Cardiac muscle cell (in vitro differentiated cells and primary cell): ENCODE measurements around the gene ZFX. TPM values are rescaled to one million over a fixed set of nuclear protein-coding genes. Genes with fewer than 3 reads are reported as not detected.

ENCODE experiments used
- DNase-seq, 2 donors: peaks; one replicate each; pipeline versions ENCODE4 v3.0.0 to v3.0.0-alpha.2; 2010 to 2017; ENCODE audit warnings: low read depth in 1 of 2, low spot score in 1 of 2
- H3K27ac ChIP-seq: fragments of 200-600 bp; sonication (generic); 2 replicates; pipeline ENCODE4 v1.5.1; 2016
- H3K27me3 ChIP-seq: fragments of 200-600 bp; sonication (generic); 2 replicates; pipeline ENCODE4 v1.6.0; 2016; ENCODE audit warnings: control low read depth
- H3K36me3 ChIP-seq: fragments of 200-600 bp; sonication (generic); 2 replicates; pipeline ENCODE4 v1.5.1; 2016; ENCODE audit warnings: control low read depth
- H3K4me1 ChIP-seq: fragments of 200-600 bp; sonication (generic); 2 replicates; pipeline ENCODE4 v1.8.1; 2017; ENCODE audit warnings: low read depth, mild to moderate bottlenecking, mixed run types
- H3K4me3 ChIP-seq: fragments of 200-600 bp; sonication (generic); 2 replicates; pipeline ENCODE4 v1.5.1; 2016; ENCODE audit warnings: mild to moderate bottlenecking
- H3K9me3 ChIP-seq: fragments of 200-600 bp; sonication (generic); 2 replicates; pipeline ENCODE4 v1.5.1; 2017; ENCODE audit warnings: low read depth, mild to moderate bottlenecking, control low read depth
- polyA plus RNA-seq: library from polyadenylated mRNA; unstranded; fragments of >200 nt; fragmentation: Nextera tagmentation; extraction: Ambion mirVana; gene quantifications from 2 replicates; pipeline ENCODE4 v1.2.1, GENCODE V29; 2016
- total RNA-seq: library from RNA; depleted of rRNA; stranded (reverse); fragments of >200 nt; gene quantifications from 2 replicates; pipeline ENCODE4 v1.2.3, GENCODE V29; 2016
- TF ChIP-seq, protein P1 (sequence below): IDR thresholded peaks from 2 replicates; pipeline ENCODE4 v1.5.1; 2012; ENCODE audit warnings: low read depth, mild to moderate bottlenecking, low read length

ZFX gene
- total and polyA plus RNA-seq, 2 experiments from 2014 or later: 24.6 to 39.9 TPM

DNA sequence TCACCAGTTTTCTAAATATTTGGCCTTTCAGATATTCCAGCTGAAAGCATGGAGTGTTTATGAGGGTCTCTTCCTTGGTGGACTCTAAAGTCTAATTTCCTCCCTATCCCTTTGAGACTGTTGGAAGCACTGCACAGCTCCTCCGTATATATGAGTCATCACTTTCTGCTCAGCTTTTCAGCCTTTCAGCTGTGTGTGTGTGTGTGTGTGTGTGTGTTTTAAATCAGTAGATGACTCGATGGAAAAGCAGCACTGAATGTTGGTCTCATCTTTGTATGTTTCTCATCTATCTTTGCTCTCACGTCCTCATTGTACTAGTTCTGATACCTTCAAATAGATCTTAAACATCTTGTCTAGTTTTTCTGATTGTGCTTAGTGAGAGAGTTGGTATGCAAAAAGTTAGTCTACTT, 81.6 kb downstream of the ZFX start:
- H3K27me3 ChIP-seq: no peaks in the 10 kb centered on the region
- no peak overlapping the region for H3K27ac ChIP-seq

DNA sequence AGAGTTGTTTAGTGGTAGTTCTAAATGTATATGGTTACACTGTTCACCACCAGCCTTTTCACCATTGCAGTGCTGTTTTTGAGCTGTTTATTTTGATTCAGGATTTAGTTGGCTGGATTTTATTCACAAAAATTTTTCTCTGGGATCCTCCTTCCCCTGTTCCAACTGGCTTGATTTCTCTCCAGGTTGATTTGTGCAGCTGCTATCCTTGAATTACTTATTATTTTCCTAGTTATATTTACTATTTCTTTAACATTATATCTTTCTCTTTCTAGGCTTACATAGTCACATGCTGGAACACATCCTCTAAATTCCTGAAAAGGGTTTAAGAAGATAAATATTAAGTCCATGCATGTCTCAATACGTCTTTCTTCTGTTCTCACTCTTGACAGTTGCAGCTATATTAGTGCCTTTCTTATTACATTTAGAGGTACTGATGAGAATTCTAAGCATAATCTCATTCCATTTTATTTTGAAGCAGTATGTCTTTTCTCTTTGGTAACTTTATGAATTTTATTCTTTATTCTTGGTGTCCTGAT, 82.2 kb downstream of the ZFX start:
- H3K27ac ChIP-seq: no peak overlapping the region
- no peaks in the 10 kb centered on the region for H3K36me3 ChIP-seq
- no peaks in the 10 kb centered on the region for H3K4me1 ChIP-seq
- DNase-seq: peak in 1 of 2 donors; percentile 11
- TF ChIP-seq, protein P1, sequence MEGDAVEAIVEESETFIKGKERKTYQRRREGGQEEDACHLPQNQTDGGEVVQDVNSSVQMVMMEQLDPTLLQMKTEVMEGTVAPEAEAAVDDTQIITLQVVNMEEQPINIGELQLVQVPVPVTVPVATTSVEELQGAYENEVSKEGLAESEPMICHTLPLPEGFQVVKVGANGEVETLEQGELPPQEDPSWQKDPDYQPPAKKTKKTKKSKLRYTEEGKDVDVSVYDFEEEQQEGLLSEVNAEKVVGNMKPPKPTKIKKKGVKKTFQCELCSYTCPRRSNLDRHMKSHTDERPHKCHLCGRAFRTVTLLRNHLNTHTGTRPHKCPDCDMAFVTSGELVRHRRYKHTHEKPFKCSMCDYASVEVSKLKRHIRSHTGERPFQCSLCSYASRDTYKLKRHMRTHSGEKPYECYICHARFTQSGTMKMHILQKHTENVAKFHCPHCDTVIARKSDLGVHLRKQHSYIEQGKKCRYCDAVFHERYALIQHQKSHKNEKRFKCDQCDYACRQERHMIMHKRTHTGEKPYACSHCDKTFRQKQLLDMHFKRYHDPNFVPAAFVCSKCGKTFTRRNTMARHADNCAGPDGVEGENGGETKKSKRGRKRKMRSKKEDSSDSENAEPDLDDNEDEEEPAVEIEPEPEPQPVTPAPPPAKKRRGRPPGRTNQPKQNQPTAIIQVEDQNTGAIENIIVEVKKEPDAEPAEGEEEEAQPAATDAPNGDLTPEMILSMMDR: no peak
- H3K27me3 ChIP-seq: no peaks in the 10 kb centered on the region
- H3K9me3 ChIP-seq: no peaks in the 10 kb centered on the region
- H3K4me3 ChIP-seq: no peak overlapping the region

More for the DNA sequence above, 81.6 kb downstream of the ZFX start:
- Histone ChIP-seq H3K4me3 (no peak overlapping the region), H3K9me3 (no peaks in the 10 kb centered on the region), H3K36me3 (no peaks in the 10 kb centered on the region), H3K4me1 (no peaks in the 10 kb centered on the region)
- TF ChIP-seq, protein P1: no peak
- peak in 1 of 2 donors; percentile 69 for DNase-seq

GRCh38 chrX:24232796-24233195, 83.3 kb downstream of the ZFX start:
- no peaks in the 10 kb centered on the region for H3K36me3 ChIP-seq
- no peaks in the 10 kb centered on the region for H3K27me3 ChIP-seq
- TF ChIP-seq, protein P1: no peak
- DNase-seq: no peak
- H3K4me3 ChIP-seq: no peak overlapping the region
- no peaks in the 10 kb centered on the region for H3K4me1 ChIP-seq
- no peak overlapping the region for H3K27ac ChIP-seq
- no peaks in the 10 kb centered on the region for H3K9me3 ChIP-seq

GRCh38 chrX:24235084-24235710, 85.7 kb downstream of the ZFX start:
- TF ChIP-seq, protein P1: no peak
- no peak overlapping the region for H3K27ac ChIP-seq
- DNase-seq: no peak
- no peaks in the 10 kb centered on the region for H3K27me3 ChIP-seq
- no peaks in the 10 kb centered on the region for H3K9me3 ChIP-seq
- no peaks in the 10 kb centered on the region for H3K36me3 ChIP-seq
- no peaks in the 10 kb centered on the region for H3K4me1 ChIP-seq
- no peak overlapping the region for H3K4me3 ChIP-seq

DNA sequence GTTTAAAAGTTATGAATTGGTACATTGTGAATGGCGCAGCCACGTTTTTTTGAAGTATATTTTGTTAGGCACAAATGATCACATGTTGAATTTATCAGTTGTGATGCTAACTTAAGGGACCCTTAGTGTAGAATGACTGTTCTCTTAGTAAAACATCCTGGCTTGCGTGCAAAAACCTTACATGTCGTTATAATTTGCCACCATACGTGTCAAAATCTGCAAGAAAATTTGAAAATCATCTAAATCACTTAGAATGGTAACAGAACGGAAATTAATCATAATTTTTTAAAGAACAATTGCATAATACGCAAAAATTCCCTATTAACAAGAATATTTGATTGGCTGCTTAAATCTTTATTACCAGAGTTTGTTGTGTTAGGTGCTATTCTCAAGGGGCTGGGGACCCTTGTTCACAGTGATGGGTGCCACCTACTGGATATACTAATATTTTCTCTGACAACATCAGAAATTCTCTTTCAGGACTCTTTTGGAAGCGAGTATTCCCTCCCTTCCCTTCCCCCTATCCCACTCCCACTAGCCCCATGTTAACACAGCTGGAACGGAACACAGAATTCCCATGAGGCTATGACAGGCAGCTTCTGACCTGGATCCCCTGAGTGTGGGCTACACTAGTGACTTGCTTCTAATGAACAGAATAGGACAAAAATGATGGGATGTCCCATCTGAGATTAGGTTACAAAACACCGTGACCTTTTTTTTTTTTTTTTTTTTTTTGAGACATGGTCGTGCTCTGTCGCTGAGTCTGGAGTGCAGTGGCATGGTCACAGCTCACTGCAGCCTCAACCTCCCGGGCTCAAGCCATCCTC, 92.5 kb downstream of the ZFX start:
- Histone ChIP-seq H3K9me3 (no peaks in the 10 kb centered on the region), H3K4me3 (no peak overlapping the region), H3K27me3 (no peaks in the 10 kb centered on the region), H3K27ac (no peak overlapping the region), H3K36me3 (no peaks in the 10 kb centered on the region), H3K4me1 (no peaks in the 10 kb centered on the region)
- TF ChIP-seq, protein P1: peak; percentile 21
- DNase-seq: peak; percentile 57 to 60
